Endothelial cell (in vitro differentiated cells): ENCODE measurements around the gene PTPRD. TPM values are rescaled to one million over a fixed set of nuclear protein-coding genes. Genes with fewer than 3 reads are reported as not detected.
"Not testable (repeated sequence)": the region's sequence is repeated elsewhere in the genome, so short reads cannot be mapped to it uniquely, and the experiment has no call there.

Experiments
- DNase-seq: peaks from one replicate; pipeline ENCODE4 v3.0.0; 2021; ENCODE audit warnings: low spot score
- H3K27ac Mint-ChIP-seq: one replicate; pipeline ENCODE4 v1.8.0; 2021; ENCODE audit warnings: mixed read lengths, inconsistent platforms; ENCODE audit not compliant: unreplicated experiment
- H3K27me3 Mint-ChIP-seq: one replicate; pipeline ENCODE4 v1.8.0; 2021; ENCODE audit warnings: mild to moderate bottlenecking, moderate library complexity, mixed read lengths, inconsistent platforms; ENCODE audit not compliant: unreplicated experiment
- H3K36me3 Mint-ChIP-seq: one replicate; pipeline ENCODE4 v1.8.0; 2021; ENCODE audit warnings: mild to moderate bottlenecking, low read depth, mixed read lengths, inconsistent platforms; ENCODE audit not compliant: unreplicated experiment
- H3K4me1 Mint-ChIP-seq: one replicate; pipeline ENCODE4 v1.8.0; 2021; ENCODE audit warnings: mild to moderate bottlenecking, mixed read lengths, inconsistent platforms; ENCODE audit not compliant: unreplicated experiment
- H3K4me3 Mint-ChIP-seq: one replicate; pipeline ENCODE4 v1.8.0; 2021; ENCODE audit warnings: mild to moderate bottlenecking, mixed read lengths, inconsistent platforms; ENCODE audit not compliant: unreplicated experiment
- H3K9me3 Mint-ChIP-seq: one replicate; pipeline ENCODE4 v1.8.0; 2021; ENCODE audit warnings: mixed read lengths, inconsistent platforms; ENCODE audit not compliant: unreplicated experiment
- CTCF ChIP-seq: fragments of 200-600 bp; sonication (generic); IDR thresholded peaks from one replicate; pipeline ENCODE4 v1.5.0; 2021; ENCODE audit warnings: antibody characterized with exemption; ENCODE audit not compliant: unreplicated experiment
- total RNA-seq: library from RNA; stranded (reverse); fragmentation: NEBNext Ultra II Directional; extraction: Animal tissue kit (Norgen Biotek cat#: 25700); gene quantifications from one replicate; pipeline ENCODE4 v1.2.1, GENCODE V29; 2021; ENCODE audit not compliant: unreplicated experiment

PTPRD gene
- total RNA-seq, 1 donor from 2014 or later = 47.8 TPM

GRCh38 chr9:9938432-9938831 is 674.4 kb downstream of the PTPRD start:
- no peaks in the 10 kb centered on the region for H3K27me3 Mint-ChIP-seq
- H3K27ac Mint-ChIP-seq = no peak overlapping the region
- no peak overlapping the region for H3K4me3 Mint-ChIP-seq
- no peaks in the 10 kb centered on the region for H3K9me3 Mint-ChIP-seq
- no peak for DNase-seq
- H3K36me3 Mint-ChIP-seq = no peaks in the 10 kb centered on the region
- H3K4me1 Mint-ChIP-seq = no peaks in the 10 kb centered on the region
- TF ChIP-seq CTCF = no peak

DNA sequence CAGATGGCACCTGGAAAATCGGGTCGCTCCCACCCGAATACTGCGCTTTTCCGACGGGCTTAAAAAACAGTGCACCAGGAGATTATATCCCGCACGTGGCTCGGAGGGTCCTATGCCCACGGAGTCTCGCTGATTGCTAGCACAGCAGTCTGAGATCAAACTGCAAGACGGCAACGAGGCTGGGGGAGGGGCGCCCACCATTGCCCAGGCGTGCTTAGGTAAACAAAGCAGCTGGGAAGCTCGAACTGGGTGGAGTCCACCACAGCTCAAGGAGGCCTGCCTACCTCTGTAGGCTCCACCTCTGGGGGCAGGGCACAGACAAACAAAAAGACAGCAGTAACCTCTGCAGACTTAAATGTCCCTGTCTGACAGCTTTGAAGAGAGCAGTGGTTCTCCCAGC is 681.3 kb downstream of the PTPRD start:
- H3K27ac Mint-ChIP-seq, H3K9me3 Mint-ChIP-seq, DNase-seq, H3K36me3 Mint-ChIP-seq, H3K27me3 Mint-ChIP-seq, H3K4me1 Mint-ChIP-seq, H3K4me3 Mint-ChIP-seq: not testable (repeated sequence)

DNA sequence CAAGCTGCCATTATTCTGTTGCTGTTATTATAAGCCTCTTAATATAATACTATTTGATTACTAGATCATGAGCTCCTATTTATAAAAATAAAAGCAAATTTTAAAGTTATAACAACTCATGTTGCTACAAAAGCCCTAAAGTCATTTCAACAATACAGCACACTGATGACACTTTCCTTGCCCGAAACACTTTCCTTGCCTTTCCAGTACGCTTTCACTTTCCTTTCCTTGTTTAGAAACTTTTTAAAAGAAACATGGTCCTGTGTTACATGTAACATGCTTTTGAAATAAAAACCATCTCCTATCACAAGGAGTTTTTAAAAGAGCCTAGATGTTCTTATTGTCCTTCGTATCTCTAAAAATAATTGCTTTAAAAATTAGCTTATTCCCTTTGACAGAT is 688.4 kb downstream of the PTPRD start:
- no peaks in the 10 kb centered on the region for H3K27me3 Mint-ChIP-seq
- TF ChIP-seq CTCF = no peak
- H3K4me1 Mint-ChIP-seq = no peaks in the 10 kb centered on the region
- H3K4me3 Mint-ChIP-seq = no peak overlapping the region
- no peak for DNase-seq
- no peaks in the 10 kb centered on the region for H3K9me3 Mint-ChIP-seq
- H3K27ac Mint-ChIP-seq = no peak overlapping the region
- H3K36me3 Mint-ChIP-seq = no peaks in the 10 kb centered on the region

DNA sequence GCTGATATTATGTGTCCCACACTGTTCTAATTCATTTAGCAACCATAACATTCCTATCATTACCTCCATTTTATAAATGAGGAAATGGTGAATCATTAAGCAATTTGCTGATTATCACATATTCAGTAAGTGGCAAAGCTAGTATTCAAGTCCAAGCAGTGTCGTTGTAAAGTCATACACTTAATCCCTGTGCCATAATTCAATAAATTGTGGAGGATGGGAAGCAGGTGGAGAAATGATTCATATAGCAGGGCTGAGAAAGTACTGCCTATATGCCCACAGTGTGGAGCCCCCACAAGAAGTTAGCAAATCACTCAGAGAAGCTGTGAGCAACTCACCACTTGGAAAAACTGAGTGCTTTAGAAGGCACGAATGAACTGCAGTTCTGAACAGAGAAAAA is 691.0 kb downstream of the PTPRD start:
- no peaks in the 10 kb centered on the region for H3K27me3 Mint-ChIP-seq
- H3K4me1 Mint-ChIP-seq = no peaks in the 10 kb centered on the region
- no peak for DNase-seq
- H3K4me3 Mint-ChIP-seq = no peak overlapping the region
- no peak overlapping the region for H3K27ac Mint-ChIP-seq
- no peak for TF ChIP-seq CTCF
- no peaks in the 10 kb centered on the region for H3K9me3 Mint-ChIP-seq
- H3K36me3 Mint-ChIP-seq = no peaks in the 10 kb centered on the region

GRCh38 chr9:9920425-9921060 is 692.3 kb downstream of the PTPRD start:
- H3K27me3 Mint-ChIP-seq = no peaks in the 10 kb centered on the region
- TF ChIP-seq CTCF = peak; percentile 44
- DNase-seq = no peak
- H3K4me1 Mint-ChIP-seq = no peaks in the 10 kb centered on the region
- no peak overlapping the region for H3K4me3 Mint-ChIP-seq
- no peaks in the 10 kb centered on the region for H3K9me3 Mint-ChIP-seq
- H3K36me3 Mint-ChIP-seq = no peaks in the 10 kb centered on the region
- H3K27ac Mint-ChIP-seq = no peak overlapping the region
